Small intestine (tissue), 16 donors: ENCODE data around the gene BRD4. TPM values are rescaled to one million over a fixed set of nuclear protein-coding genes. Genes with fewer than 3 reads are reported as not detected.

Experiments used
- DNase-seq, 2 donors: peaks; one replicate each; pipeline versions ENCODE4 v3.0.0 to v3.0.0-alpha.2; 2013
- FAIRE-seq: peaks from 2 replicates; lab custom pipeline; 2012; peaks lifted over from hg19 to GRCh38; lab: Jason Lieb, UNC
- H3K27ac ChIP-seq, 3 donors: one replicate each; pipeline ENCODE4 v1.5.1; 2013; ENCODE audit warnings: low read length in 2 of 3, mild to moderate bottlenecking in 2 of 3, control low read depth in 1 of 3, inconsistent platforms in 1 of 3, low read depth in 1 of 3, moderate library complexity in 1 of 3
- H3K27me3 ChIP-seq, 3 donors: one replicate each; pipeline ENCODE4 v1.6.1; 2013; ENCODE audit warnings: low read length in 3 of 3, inconsistent platforms in 1 of 3; ENCODE audit not compliant: control insufficient read depth in 3 of 3, insufficient read depth in 3 of 3
- H3K36me3 ChIP-seq, 3 donors: one replicate each; pipeline ENCODE4 v1.6.1; 2013; ENCODE audit warnings: low read length in 3 of 3, inconsistent platforms in 1 of 3, low read depth in 1 of 3, mild to moderate bottlenecking in 1 of 3, moderate library complexity in 1 of 3; ENCODE audit not compliant: control insufficient read depth in 3 of 3, insufficient read depth in 2 of 3
- H3K4me1 ChIP-seq, 3 donors: one replicate each; pipeline ENCODE4 v1.6.1; 2013; ENCODE audit warnings: low read length in 2 of 3, inconsistent platforms in 1 of 3, low read depth in 1 of 3, mild to moderate bottlenecking in 1 of 3, moderate library complexity in 1 of 3; ENCODE audit not compliant: control insufficient read depth in 3 of 3, insufficient read depth in 2 of 3
- H3K4me3 ChIP-seq, 3 donors: one replicate each; pipeline ENCODE4 v1.5.1; 2013; ENCODE audit warnings: low read length in 3 of 3, control low read depth in 1 of 3, inconsistent platforms in 1 of 3, low read depth in 1 of 3, mild to moderate bottlenecking in 1 of 3, moderate library complexity in 1 of 3
- H3K9me3 ChIP-seq, 2 donors: one replicate each; pipeline ENCODE4 v1.6.1; 2013; ENCODE audit warnings: low read depth in 1 of 2, low read length in 1 of 2; ENCODE audit not compliant: control insufficient read depth in 2 of 2, insufficient read depth in 1 of 2
- WGBS, 3 donors: extraction: QIAGEN DNeasy Blood & Tissue Kit; methylation state at CpG; one replicate each; pipeline ENCODE4 v1.1.7; 2013; 5-methylcytosine and 5-hydroxymethylcytosine counted together
- long read RNA-seq, 10 donors: transcript quantifications; one replicate each; lab custom pipeline, GENCODE V29; 2026
- polyA plus RNA-seq, 4 donors: library from polyadenylated mRNA; stranded (reverse) in 3 of 4; unstranded in 1 of 4; fragments of 200-250 nt in 3 of 4; fragments of 120-200 nt in 1 of 4; gene quantifications; one replicate each; pipeline versions ENCODE4 v1.2.1 to v1.2.3, GENCODE V29; 2013
- donor health status: healthy with polysubstance abuse.
- donor health status: control.
- donor health status: control.
- donor health status: Bipolar disorder and iron deficiency.
- donor health status: healthy.

The BRD4 gene
- polyA plus RNA-seq: 10 to 100 TPM; 15.7 to 41.4 (median 24.7) TPM
- long read RNA-seq, donor 1: 0 reads
- long read RNA-seq, donor 2: 0 reads
- long read RNA-seq, donor 3, partial matches to known transcripts: 18 of 23 reads
- long read RNA-seq, donor 3, other reads (novel, unspliced or antisense): 0 of 23 reads
- long read RNA-seq, donor 4: 0 reads
- long read RNA-seq, donor 5: 0 reads
- long read RNA-seq, donor 6, partial matches to known transcripts: 0 of 1 reads
- long read RNA-seq, donor 6, other reads (novel, unspliced or antisense): 0 of 1 reads
- long read RNA-seq, donor 7, partial matches to known transcripts: 8 of 10 reads
- long read RNA-seq, donor 7, other reads (novel, unspliced or antisense): 0 of 10 reads
- long read RNA-seq, donor 8: 0 reads
- long read RNA-seq, donor 9: 0 reads
- long read RNA-seq, donor 10, transcript BRD4-206 (2 exons, 408 nt): major isoform, 5 of 5 reads
- long read RNA-seq, donor 10, partial matches to known transcripts: 0 of 5 reads
- long read RNA-seq, donor 10, other reads (novel, unspliced or antisense): 0 of 5 reads

DNA sequence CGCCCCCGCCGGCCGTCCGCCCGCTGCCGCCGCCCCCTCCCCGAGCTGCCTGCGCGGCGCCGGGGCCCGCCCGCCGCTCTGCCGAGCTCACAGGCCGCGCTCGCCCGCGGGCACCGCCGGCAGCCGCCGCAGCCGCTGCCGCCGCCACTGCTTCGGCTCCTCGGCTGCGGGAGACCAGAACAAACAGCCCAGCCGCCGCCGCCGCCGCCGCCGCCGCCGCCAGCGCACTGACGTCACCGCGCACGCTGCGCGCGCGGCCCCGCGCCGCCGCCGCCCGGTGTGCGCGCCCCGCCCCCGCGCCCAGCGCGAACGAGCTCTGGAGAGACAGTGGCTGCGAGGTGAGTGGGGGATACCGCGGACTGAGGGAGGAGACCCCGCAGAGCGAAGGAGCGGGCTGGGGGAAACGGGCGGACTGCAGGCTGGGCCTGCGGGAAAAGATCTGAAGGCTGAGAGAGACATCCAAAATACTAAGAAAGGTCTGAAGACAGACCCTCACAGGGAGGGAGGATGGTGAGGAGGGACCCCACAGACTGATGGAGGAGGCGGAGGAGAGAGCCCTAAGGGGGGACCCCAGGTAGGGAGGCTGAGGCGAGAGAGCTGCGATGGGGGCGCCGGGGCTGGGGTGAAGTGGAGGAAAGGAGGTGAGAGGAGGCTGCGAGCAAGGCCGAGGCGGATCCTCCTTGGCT lies at the start of gene BRD4:
BRD4 (minus strand) TSS at position 229 of the 686 bp plus-strand sequence. CDS start 59,440 bp downstream, outside the sequence.
- Histone ChIP-seq H3K27ac (peak within 1 kb of the TSS; percentile 72 to 98 (median 94)), H3K9me3 (no peaks in the 10 kb centered on the region), H3K36me3 (no peaks in the 10 kb centered on the region), H3K27me3 (no peaks in the 10 kb centered on the region), H3K4me1 (peaks cover 3 to 13% (median 12%) of the 10 kb centered on the region in 3 donors), H3K4me3 (peak within 1 kb of the TSS; percentile 69 to 100 (median 92))
- FAIRE-seq (no peak), DNase-seq (peak; percentile 51 to 87)
- 2 to 5% (median 3%) methylated on average over 22 to 81 of the region's 81 CpGs for WGBS, 3 donors

DNA sequence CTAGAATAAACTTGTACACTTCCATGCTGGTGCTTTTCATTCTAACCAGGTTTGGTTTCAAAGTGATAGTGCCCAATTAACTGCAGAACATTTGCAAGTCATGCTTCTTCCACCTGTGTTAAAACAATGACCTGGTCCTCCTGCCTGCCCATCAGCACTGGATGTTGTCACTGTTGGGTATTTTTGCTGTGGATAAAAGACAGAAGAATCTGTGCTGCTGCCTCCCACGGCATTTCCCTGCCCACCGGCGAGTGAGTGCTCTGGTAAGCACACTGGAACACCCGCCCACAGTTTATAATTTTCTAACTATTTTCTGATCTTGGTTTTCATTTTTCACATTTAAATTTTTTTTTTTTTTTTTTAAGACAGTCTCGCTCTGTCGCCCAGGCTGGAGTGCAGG lies 49.5 kb upstream of the BRD4 start:
- DNase-seq (no peak), FAIRE-seq (no peak)
- H3K4me3 ChIP-seq: no peak overlapping the region
- WGBS, 3 donors: 84 to 98% (median 94%) methylated on average over 6 of the region's 6 CpGs
- peaks cover under 1 to 14% (median 2%) of the 10 kb centered on the region in 3 donors for H3K36me3 ChIP-seq
- H3K27ac ChIP-seq: no peak overlapping the region
- H3K4me1 ChIP-seq: peaks cover 0 to 5% (median 0%) of the 10 kb centered on the region in 3 donors
- no peaks in the 10 kb centered on the region for H3K27me3 ChIP-seq
- no peaks in the 10 kb centered on the region for H3K9me3 ChIP-seq

DNA sequence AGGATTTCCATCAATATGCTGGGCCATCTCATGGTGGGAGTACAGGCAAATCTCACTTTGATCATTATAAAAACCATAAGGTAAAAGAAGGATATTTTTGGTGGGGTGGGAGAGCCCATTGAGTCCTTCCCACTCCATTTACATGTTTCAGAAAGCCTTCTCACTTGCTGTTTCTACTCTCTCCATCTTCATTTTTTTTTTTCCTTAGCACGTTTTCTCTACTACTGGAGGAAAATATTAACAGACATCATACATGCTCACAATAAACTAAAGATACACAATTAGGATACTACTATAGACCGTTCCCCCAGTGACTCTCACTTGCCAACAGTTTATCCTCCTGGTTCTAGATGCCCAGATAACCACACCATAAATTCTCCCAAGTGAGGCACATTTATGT lies 49.1 kb upstream of the BRD4 start:
- H3K36me3 ChIP-seq: peaks cover 0 to 14% (median 2%) of the 10 kb centered on the region in 3 donors
- FAIRE-seq (no peak), DNase-seq (no peak)
- peaks cover 0 to 10% (median 2%) of the 10 kb centered on the region in 3 donors for H3K4me1 ChIP-seq
- WGBS, 3 donors: 72 to 87% (median 78%) methylated on average over 2 of the region's 2 CpGs
- H3K27ac ChIP-seq: no peak overlapping the region
- H3K9me3 ChIP-seq: no peaks in the 10 kb centered on the region
- H3K4me3 ChIP-seq: no peak overlapping the region
- no peaks in the 10 kb centered on the region for H3K27me3 ChIP-seq

DNA sequence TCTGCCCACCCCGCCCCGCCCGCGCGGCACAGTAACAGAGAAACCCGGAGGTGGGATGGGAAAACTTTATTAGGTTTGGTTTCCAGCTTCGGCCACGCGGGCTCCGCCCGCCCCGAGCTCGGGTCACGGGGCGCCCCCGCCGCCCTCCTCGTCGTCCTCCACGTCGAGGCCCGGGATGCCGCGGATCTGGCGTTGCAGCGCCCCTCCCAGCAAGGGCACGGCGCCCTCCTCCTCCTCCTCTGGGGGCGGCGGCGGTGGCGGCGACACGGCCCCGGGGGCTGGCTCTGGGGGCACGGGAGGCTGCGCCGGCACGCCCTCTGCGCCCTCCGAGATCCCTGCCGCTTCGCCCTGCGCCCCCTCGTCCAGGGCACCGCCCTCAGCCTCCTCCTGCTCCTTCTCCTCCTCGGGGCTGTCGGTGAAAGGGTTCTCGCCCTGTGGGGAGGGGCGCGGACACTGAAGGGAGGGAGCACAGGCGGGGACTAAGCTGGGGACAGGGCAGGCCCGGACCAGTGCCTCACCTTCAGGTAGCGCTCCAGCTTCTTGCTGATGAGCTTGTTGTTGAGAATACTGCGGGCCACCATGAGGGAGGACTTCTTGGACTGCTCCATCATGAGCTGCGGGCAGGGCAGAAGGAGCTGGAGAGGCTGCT lies 47.8 kb upstream of the BRD4 start:
- Histone ChIP-seq H3K4me1 (peaks cover 0 to 10% (median 2%) of the 10 kb centered on the region in 3 donors), H3K27ac (peak overlapping the region; percentile 72 to 87 (median 79)), H3K27me3 (no peaks in the 10 kb centered on the region), H3K4me3 (peak overlapping the region; percentile 52 to 80 (median 70)), H3K36me3 (peaks cover 0 to 17% (median 2%) of the 10 kb centered on the region in 3 donors), H3K9me3 (no peaks in the 10 kb centered on the region)
- no peak for FAIRE-seq
- 1 to 2% (median 1%) methylated on average over 48 to 56 of the region's 56 CpGs for WGBS, 3 donors
- peak in 1 of 2 donors; percentile 71 for DNase-seq

DNA sequence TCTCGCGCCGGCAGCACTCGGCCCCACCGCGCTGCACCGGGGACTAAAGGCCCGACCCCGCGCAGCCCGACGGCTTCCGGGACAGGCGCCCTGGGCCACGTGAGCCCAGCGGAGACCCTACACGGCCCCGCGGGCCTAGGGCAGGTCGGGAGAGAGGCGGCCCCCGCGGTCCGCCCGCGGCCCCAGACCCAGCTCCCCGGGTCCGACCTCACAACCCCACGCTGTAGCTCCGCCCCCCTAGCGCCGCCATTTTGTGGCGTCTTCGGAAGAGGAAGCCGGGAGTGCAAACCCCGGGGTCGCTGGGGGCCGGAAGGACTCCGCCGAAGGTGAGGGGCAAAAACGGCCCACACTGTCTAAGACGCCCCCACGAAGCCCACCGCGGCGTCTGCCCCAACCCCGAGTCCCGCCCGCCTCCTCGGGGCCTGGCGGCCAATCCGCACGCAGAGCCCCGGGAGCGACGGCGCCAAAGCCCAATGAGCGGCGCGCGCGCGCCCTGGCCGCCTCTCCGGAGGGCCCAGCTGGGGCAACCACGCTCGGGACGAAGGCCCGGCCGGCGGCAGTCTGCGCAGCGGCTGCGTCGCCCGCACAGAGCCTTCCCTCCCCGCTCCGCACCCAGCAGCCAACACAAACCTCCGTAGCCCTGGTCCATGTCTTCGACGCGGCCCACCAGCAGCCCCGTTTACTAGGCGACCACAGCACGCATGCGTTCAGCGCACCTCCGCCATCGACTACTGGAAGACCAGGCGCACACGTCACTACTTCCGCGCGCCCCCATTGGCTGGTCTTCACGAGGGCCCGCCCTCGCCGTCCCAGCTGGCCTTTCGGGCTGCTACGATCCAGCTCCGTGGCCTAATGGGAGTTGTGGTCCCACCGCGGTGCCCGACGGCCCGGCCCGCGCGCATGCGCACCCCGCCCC lies 47.0 kb upstream of the BRD4 start, which contains the start of gene AKAP8:
AKAP8 (minus strand) TSS at position 705 of the 916 bp plus-strand sequence; CDS start at position 649, 56 bp downstream.
- FAIRE-seq: no peak
- H3K4me3 ChIP-seq: peak within 1 kb of the TSS; percentile 91 to 99 (median 93)
- DNase-seq: peak; percentile 99
- peak within 1 kb of the TSS; percentile 96 to 98 (median 96) for H3K27ac ChIP-seq
- H3K4me1 ChIP-seq: peaks cover 0 to 10% (median 2%) of the 10 kb centered on the region in 3 donors
- H3K27me3 ChIP-seq: no peaks in the 10 kb centered on the region
- peaks cover 0 to 24% (median 3%) of the 10 kb centered on the region in 3 donors for H3K36me3 ChIP-seq
- H3K9me3 ChIP-seq: no peaks in the 10 kb centered on the region
- WGBS, 3 donors: 1% methylated on average over 76 to 111 of the region's 111 CpGs

DNA sequence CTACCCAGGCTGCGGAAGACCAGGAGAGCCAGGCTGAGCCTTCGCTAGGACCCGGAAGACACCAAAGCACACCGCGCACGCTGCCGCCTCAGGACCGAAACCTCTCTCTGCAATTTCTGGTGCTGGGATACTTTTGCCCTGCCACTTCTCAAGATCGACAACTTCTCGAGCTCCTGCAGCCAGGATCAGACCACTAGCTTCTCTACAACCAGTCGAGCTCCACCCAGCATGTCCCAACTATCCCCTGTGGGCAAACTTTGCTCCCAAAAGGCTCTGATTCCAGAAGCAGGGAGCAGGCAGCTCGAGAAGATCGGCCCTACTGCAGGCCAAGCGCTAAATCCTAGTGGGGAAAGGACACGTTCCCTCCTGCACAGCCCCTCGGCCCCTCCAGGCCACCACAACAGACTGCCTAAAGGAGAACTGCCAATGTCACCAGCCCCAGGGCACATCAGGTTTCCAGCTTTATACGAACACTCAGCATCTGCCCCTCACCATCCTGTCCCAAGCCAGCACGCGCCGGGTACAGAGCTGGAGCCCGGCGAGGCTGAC lies 46.3 kb upstream of the BRD4 start:
- FAIRE-seq: no peak
- WGBS, 3 donors: 0 to 1% (median 1%) methylated on average over 22 of the region's 22 CpGs
- peak; percentile 68 to 75 for DNase-seq
- peak overlapping the region; percentile 96 to 98 (median 96) for H3K27ac ChIP-seq
- no peaks in the 10 kb centered on the region for H3K27me3 ChIP-seq
- peaks cover 0 to 10% (median 2%) of the 10 kb centered on the region in 3 donors for H3K4me1 ChIP-seq
- no peaks in the 10 kb centered on the region for H3K9me3 ChIP-seq
- peaks cover 0 to 32% (median 5%) of the 10 kb centered on the region in 3 donors for H3K36me3 ChIP-seq
- H3K4me3 ChIP-seq: peak overlapping the region; percentile 91 to 99 (median 93)

DNA sequence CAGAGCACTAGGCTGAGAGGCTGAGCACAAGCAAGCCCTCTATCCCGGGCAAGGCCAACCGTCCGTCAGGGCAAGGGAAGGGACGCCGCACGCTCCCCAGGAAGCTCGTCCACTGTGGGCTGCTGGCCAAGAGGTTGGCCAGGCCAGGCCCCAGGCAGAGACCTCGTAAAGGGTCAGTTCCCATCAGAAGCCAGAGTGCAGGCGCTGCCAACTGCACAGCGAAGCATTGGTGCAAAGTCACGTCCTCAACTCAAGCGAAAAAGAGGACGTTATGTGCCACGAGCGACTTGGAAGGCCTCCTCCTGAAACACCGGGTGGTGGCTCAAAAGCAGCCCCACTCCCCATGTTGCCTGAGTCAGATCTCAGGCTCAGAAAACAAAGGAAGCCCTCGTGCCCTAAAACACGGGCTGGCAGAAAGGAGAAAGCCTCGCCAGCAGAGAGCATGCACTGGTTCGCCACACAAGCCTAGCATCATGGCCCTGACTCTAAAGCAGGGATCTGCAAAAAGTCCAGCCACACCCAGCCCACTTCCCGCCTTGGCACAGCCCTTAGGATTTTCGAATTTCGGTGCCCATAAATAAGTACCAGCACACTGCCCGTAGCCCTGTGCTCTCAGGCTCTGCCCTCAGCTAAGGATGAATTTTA lies 42.6 kb upstream of the BRD4 start:
- FAIRE-seq (no peak), DNase-seq (no peak)
- no peaks in the 10 kb centered on the region for H3K27me3 ChIP-seq
- H3K27ac ChIP-seq: peak overlapping the region in 1 of 3 donors; percentile 33
- 71 to 84% (median 78%) methylated on average over 24 of the region's 24 CpGs for WGBS, 3 donors
- peaks cover 0 to 10% (median 2%) of the 10 kb centered on the region in 3 donors for H3K4me1 ChIP-seq
- no peak overlapping the region for H3K4me3 ChIP-seq
- H3K36me3 ChIP-seq: peaks cover 3 to 59% (median 21%) of the 10 kb centered on the region in 3 donors
- no peaks in the 10 kb centered on the region for H3K9me3 ChIP-seq
